ENCODE measurements around the gene RABGEF1. TPM values are rescaled to one million over a fixed set of nuclear protein-coding genes. Genes with fewer than 3 reads are reported as not detected.
"Not testable (repeated sequence)": the region's sequence is repeated elsewhere in the genome, so short reads cannot be mapped to it uniquely, and the experiment has no call there.

RABGEF1 gene
- total RNA-seq, 1 donor from 2014 or later = 19.4 TPM

GRCh38 chr7:66776800-66777442, 36.4 kb downstream of the RABGEF1 start:
- H3K4me3 Mint-ChIP-seq (ENCODE audit: low read depth) = no peak overlapping the region

DNA sequence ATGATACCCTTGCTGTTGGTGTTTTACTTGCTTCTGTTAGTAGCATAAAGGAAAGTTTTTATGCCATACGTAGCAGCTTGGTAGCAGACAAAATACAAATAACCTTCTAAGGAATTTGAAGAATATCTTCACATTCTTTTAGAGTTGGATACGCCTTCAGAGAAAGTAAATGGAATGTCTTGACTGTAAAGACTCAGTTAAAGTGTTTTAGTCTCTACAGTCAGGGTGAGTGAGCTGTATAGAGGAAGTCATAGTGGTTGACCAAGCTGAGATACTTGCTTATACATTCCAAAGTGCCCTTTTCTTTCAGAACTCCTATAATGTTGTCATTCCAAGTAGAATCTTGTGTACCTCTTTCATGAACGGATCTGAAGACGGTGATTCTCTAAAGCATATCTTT, 37.7 kb downstream of the RABGEF1 start:
- H3K27me3 Mint-ChIP-seq = no peaks in the 10 kb centered on the region
- H3K36me3 Mint-ChIP-seq (ENCODE audit: insufficient read depth) = peaks cover 29% of the 10 kb centered on the region
- H3K4me3 Mint-ChIP-seq (ENCODE audit: low read depth) = no peak overlapping the region

More at GRCh38 chr7:66776800-66777442, 36.4 kb downstream of the RABGEF1 start:
- H3K27me3 Mint-ChIP-seq = no peaks in the 10 kb centered on the region
- peaks cover 10% of the 10 kb centered on the region for H3K4me1 Mint-ChIP-seq (ENCODE audit: low read depth)
- DNase-seq (ENCODE audit: low spot score, unreplicated experiment) = no peak
- no peak overlapping the region for H3K27ac Mint-ChIP-seq
- TF ChIP-seq CTCF (IDR thresholded peaks at IDR 0.05; ENCODE audit: unreplicated experiment) = no peak
- H3K9me3 Mint-ChIP-seq (ENCODE audit: low read depth) = no peaks in the 10 kb centered on the region
- H3K36me3 Mint-ChIP-seq (ENCODE audit: insufficient read depth) = peaks cover 28% of the 10 kb centered on the region

GRCh38 chr7:66779669-66780409, 39.3 kb downstream of the RABGEF1 start:
- H3K9me3 Mint-ChIP-seq (ENCODE audit: low read depth) = no peaks in the 10 kb centered on the region
- no peak for TF ChIP-seq CTCF (IDR thresholded peaks at IDR 0.05; ENCODE audit: unreplicated experiment)
- no peak overlapping the region for H3K27ac Mint-ChIP-seq
- H3K4me1 Mint-ChIP-seq (ENCODE audit: low read depth) = peaks cover 13% of the 10 kb centered on the region
- no peak overlapping the region for H3K4me3 Mint-ChIP-seq (ENCODE audit: low read depth)
- DNase-seq (ENCODE audit: low spot score, unreplicated experiment) = no peak
- peaks cover 26% of the 10 kb centered on the region for H3K36me3 Mint-ChIP-seq (ENCODE audit: insufficient read depth)
- H3K27me3 Mint-ChIP-seq = no peaks in the 10 kb centered on the region

More for the DNA sequence above, 37.7 kb downstream of the RABGEF1 start:
- H3K27ac Mint-ChIP-seq = no peak overlapping the region
- H3K4me1 Mint-ChIP-seq (ENCODE audit: low read depth) = peaks cover 13% of the 10 kb centered on the region
- no peaks in the 10 kb centered on the region for H3K9me3 Mint-ChIP-seq (ENCODE audit: low read depth)
- no peak for DNase-seq (ENCODE audit: low spot score, unreplicated experiment)
- no peak for TF ChIP-seq CTCF (IDR thresholded peaks at IDR 0.05; ENCODE audit: unreplicated experiment)

- no peaks in the 10 kb centered on the region for H3K27me3 Mint-ChIP-seq
- no peaks in the 10 kb centered on the region for H3K9me3 Mint-ChIP-seq (ENCODE audit: low read depth)
- peaks cover 13% of the 10 kb centered on the region for H3K4me1 Mint-ChIP-seq (ENCODE audit: low read depth)
- H3K4me3 Mint-ChIP-seq (ENCODE audit: low read depth) = no peak overlapping the region
- no peak for TF ChIP-seq CTCF (IDR thresholded peaks at IDR 0.05; ENCODE audit: unreplicated experiment)
- H3K36me3 Mint-ChIP-seq (ENCODE audit: insufficient read depth) = peaks cover 26% of the 10 kb centered on the region
- no peak overlapping the region for H3K27ac Mint-ChIP-seq
- DNase-seq (ENCODE audit: low spot score, unreplicated experiment) = no peak
Observed at GRCh38 chr7:66781408-66782090, 41.0 kb downstream of the RABGEF1 start.

DNA sequence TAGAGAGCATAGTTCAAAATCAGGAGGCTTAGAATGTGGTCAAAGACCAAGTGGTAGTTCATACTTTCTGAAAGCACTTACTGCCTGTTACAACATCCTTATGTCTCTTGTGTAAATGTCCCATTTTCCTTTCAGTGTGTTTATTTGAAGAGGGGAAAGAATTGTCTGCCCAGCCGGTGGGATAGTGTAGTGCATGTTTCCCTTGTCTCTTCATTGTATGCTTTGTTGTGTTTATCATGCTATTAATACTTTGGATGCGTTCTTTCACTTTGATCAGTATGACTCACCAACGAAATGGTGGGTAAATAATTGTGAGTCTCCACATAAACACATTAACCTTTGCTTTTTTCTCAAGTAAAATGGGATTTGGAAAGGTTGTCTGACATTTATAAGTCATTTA, 42.3 kb downstream of the RABGEF1 start:
- H3K9me3 Mint-ChIP-seq (ENCODE audit: low read depth); H3K27ac Mint-ChIP-seq: not testable (repeated sequence)

GRCh38 chr7:66783887-66784595, 43.5 kb downstream of the RABGEF1 start:
- H3K4me1 Mint-ChIP-seq (ENCODE audit: low read depth); H3K27ac Mint-ChIP-seq; DNase-seq (ENCODE audit: low spot score, unreplicated experiment); H3K4me3 Mint-ChIP-seq (ENCODE audit: low read depth); H3K9me3 Mint-ChIP-seq (ENCODE audit: low read depth); H3K27me3 Mint-ChIP-seq: not testable (repeated sequence)
- peaks cover 22% of the 10 kb centered on the region for H3K36me3 Mint-ChIP-seq (ENCODE audit: insufficient read depth)

More for the DNA sequence above, 42.3 kb downstream of the RABGEF1 start:
- not testable (repeated sequence) for H3K4me3 Mint-ChIP-seq (ENCODE audit: low read depth); DNase-seq (ENCODE audit: low spot score, unreplicated experiment); H3K27me3 Mint-ChIP-seq
- peaks cover 11% of the 10 kb centered on the region for H3K4me1 Mint-ChIP-seq (ENCODE audit: low read depth)
- H3K36me3 Mint-ChIP-seq (ENCODE audit: insufficient read depth) = peaks cover 26% of the 10 kb centered on the region
